KOPT-K1 (cell line): ENCODE measurements around the gene TM9SF1.

Experiments
- H3K27ac ChIP-seq: fragments of 200-600 bp; sonication (generic); 2 replicates; pipeline ENCODE4 v1.5.1; 2016; ENCODE audit warnings: antibody characterized with exemption, mild to moderate bottlenecking, low read depth, low read length; ENCODE audit not compliant: poor library complexity, severe bottlenecking
- H3K36me3 ChIP-seq: fragments of 200-600 bp; sonication (generic); 2 replicates; pipeline ENCODE4 v1.5.1; 2017; ENCODE audit warnings: antibody characterized with exemption, mild to moderate bottlenecking, low read length, moderate library complexity; ENCODE audit not compliant: insufficient read depth
- H3K9me3 ChIP-seq: fragments of 200-600 bp; sonication (generic); 2 replicates; pipeline ENCODE4 v1.5.1; 2017; ENCODE audit warnings: antibody characterized with exemption, low read length, mild to moderate bottlenecking; ENCODE audit not compliant: insufficient read depth, poor library complexity, severe bottlenecking

Gene TM9SF1

GRCh38 chr14:24190416-24190815 is 4.8 kb downstream of the TM9SF1 start:
- Histone ChIP-seq H3K36me3 (peaks cover 57% of the 10 kb centered on the region), H3K9me3 (no peaks in the 10 kb centered on the region), H3K27ac (no peak overlapping the region)

DNA sequence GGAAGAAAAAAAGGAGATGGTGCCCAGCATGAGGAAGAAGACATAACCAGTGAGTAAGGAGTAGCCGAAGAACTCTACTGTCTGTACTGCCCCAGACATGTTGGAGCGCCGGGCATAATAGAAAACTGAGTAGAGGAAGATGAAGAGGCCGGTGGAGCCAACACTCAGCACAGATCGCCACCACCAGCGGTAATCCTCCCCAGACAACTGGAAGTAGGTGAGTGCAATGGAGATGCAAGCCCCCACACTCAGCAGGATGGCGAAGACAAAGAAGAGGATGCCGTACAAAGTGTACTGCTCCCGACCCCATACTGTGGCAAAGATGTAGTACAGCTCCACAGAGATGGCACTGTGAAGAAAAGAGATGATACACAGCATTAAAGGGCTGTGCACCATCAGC is 5.8 kb downstream of the TM9SF1 start:
- Histone ChIP-seq H3K36me3 (peaks cover 67% of the 10 kb centered on the region), H3K27ac (peak overlapping the region; percentile 66), H3K9me3 (no peaks in the 10 kb centered on the region)

GRCh38 chr14:24189059-24189375 is 6.2 kb downstream of the TM9SF1 start:
- Histone ChIP-seq H3K9me3 (no peaks in the 10 kb centered on the region), H3K36me3 (peaks cover 68% of the 10 kb centered on the region), H3K27ac (peak overlapping the region; percentile 66)

GRCh38 chr14:24188251-24189058 is 6.8 kb downstream of the TM9SF1 start, which contains the start of gene IPO4:
IPO4 (minus strand) TSS chr14:24188816; CDS start chr14:24188787, 29 bp downstream.
- peaks cover 71% of the 10 kb centered on the region for H3K36me3 ChIP-seq

DNA sequence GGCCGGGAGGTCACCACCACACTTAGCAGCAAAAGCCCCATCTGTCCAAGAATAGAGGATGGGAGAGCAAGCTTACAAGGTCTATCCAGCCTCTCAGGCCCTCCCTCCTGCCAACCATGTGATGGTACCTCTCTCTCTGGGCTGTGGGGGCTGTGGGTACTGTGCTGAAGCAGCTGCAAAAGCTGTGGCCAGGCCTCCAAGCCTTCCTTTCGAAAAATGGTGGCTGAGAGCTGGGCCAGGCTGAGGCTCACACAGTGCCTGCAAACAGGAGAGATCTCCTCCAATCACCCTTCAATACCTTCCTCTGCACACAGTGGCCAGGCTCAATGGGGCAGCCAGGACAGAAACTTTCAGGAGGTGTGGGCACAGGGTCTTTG is 7.7 kb downstream of the TM9SF1 start:
- H3K36me3 ChIP-seq, result peaks cover 72% of the 10 kb centered on the region
- no peaks in the 10 kb centered on the region for H3K9me3 ChIP-seq
- H3K27ac ChIP-seq, result peak overlapping the region; percentile 66

More at GRCh38 chr14:24188251-24189058, 6.8 kb downstream of the TM9SF1 start, which contains the start of gene IPO4:
- H3K27ac ChIP-seq, result peak within 1 kb of the TSS; percentile 66
- H3K9me3 ChIP-seq, result no peaks in the 10 kb centered on the region

DNA sequence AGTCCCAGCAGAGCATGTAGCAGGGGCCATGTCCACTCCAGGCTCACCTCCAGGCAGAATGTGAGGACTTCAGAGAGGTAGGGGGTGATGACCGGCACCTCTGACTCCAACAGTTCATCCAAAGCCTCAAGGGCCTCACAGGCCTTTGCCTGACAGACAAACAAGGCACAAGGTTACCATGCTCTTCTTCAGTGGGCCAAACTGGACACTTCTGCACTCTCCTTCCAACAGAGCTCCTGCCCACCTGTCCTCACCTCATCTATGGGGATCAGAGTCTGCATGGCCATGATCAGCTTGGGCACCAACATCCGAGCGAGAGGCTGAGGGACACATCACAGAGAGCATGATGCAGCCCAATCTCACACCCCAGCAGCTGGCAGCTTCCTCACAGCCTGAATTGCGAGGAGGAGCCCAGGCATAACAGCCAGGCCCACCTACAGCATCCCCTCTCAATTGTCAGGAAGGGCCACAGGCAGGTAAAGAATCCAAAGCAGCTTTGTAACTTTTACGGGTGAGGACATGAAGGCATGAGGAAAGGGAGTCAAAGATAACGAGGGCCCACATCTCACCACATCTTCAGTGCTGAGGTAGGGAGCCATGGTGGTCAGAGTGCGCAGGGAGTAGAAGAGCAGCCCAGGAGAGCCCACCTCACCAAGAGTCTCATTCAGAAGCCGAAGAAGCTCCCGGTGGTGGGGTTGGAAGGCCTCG is 8.3 kb downstream of the TM9SF1 start:
- Histone ChIP-seq H3K27ac (peak overlapping the region; percentile 66), H3K36me3 (peaks cover 72% of the 10 kb centered on the region), H3K9me3 (no peaks in the 10 kb centered on the region)

DNA sequence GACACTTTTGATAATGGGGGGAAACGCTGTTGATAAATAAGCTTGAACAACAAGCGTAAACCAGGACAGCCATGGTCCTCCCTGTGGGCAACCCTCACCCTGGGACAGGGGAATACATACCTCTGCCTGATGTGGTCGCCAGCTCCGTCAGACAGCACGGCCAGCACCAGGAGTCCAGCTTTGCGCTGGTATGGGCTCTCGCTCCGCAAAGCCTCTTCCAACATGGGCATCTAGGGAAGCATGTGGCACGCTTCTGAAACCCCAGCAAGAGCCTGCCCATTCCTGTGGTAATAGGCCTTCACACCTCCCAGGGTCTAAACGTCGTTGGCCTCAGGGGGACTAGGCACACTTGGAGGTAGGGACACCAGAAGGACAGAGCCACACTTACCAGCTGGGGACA is 9.5 kb downstream of the TM9SF1 start:
- no peak overlapping the region for H3K27ac ChIP-seq
- H3K36me3 ChIP-seq, result peaks cover 74% of the 10 kb centered on the region
- H3K9me3 ChIP-seq, result no peaks in the 10 kb centered on the region

DNA sequence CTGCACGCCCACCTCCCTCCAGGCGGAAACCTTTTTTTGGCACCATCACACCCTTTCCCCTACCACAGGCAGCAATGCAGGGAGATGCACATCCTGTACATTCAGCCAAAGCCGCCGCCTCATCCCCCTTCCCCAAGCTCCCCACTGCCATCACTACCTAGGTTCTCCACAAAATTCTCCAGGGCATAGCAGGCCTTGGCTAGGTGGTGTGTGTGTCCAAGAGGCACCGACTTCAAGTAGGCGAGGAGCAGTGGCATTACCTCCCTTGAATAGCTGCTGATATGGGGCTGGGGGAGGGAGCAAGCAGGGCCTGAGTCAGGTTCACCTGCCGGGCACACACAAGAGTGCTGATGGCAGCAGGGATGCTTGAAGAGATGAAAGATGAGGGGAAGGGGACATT is 10.2 kb downstream of the TM9SF1 start:
- H3K9me3 ChIP-seq, result no peaks in the 10 kb centered on the region
- no peak overlapping the region for H3K27ac ChIP-seq
- H3K36me3 ChIP-seq, result peaks cover 75% of the 10 kb centered on the region

DNA sequence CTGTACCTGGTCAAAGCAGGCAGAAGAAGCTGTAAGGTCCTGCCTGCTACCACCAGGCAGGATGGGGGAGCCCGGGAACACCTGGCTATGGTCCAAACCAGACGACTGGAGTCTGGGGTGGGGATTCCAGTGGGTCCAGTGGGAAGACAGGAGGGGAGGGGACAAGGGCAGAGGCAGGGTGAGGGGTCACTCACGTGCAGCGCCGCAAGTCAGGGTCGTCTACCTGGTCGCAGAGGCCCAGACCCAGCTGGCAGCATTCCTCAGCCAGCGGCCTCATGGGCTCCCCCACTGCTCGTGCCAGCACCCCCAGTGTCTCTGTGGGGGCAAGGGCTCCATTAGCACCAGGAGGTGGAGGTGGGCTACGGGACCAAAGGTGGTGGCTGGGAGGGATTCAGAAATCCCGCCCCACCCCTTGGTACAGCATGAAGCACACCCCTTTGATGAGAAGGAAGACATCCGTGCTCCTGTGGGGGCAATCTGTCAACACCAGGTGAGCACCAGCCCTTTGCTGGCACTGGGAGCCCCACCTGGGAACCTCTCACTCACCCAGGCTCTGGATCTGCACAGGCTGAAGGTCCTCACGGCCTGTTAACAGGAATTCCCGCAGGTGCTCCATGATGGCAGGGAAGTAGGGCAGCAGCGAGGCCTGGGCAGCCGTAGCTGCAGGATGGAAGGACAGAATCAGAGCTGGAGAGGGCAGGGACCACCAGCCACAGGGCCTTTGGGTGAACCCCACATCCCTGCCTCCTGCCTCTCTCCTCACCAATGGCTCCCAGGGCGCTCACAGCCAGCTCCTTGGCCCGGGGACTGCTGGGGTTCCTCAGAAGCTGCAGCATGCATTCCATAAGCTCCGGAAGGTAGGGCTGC is 10.9 kb downstream of the TM9SF1 start:
- Histone ChIP-seq H3K36me3 (peaks cover 78% of the 10 kb centered on the region), H3K27ac (no peak overlapping the region), H3K9me3 (no peaks in the 10 kb centered on the region)

- H3K36me3 ChIP-seq, result peaks cover 91% of the 10 kb centered on the region
- H3K9me3 ChIP-seq, result no peaks in the 10 kb centered on the region
- no peak overlapping the region for H3K27ac ChIP-seq
Observed at GRCh38 chr14:24183014-24183481, 12.2 kb downstream of the TM9SF1 start.

GRCh38 chr14:24182110-24182882 is 12.9 kb downstream of the TM9SF1 start:
- Histone ChIP-seq H3K27ac (no peak overlapping the region), H3K9me3 (no peaks in the 10 kb centered on the region), H3K36me3 (peaks cover 98% of the 10 kb centered on the region)

- H3K27ac ChIP-seq, result no peak overlapping the region
- H3K9me3 ChIP-seq, result no peaks in the 10 kb centered on the region
- peaks cover 100% of the 10 kb centered on the region for H3K36me3 ChIP-seq
Observed at GRCh38 chr14:24181371-24182077, 13.7 kb downstream of the TM9SF1 start.

DNA sequence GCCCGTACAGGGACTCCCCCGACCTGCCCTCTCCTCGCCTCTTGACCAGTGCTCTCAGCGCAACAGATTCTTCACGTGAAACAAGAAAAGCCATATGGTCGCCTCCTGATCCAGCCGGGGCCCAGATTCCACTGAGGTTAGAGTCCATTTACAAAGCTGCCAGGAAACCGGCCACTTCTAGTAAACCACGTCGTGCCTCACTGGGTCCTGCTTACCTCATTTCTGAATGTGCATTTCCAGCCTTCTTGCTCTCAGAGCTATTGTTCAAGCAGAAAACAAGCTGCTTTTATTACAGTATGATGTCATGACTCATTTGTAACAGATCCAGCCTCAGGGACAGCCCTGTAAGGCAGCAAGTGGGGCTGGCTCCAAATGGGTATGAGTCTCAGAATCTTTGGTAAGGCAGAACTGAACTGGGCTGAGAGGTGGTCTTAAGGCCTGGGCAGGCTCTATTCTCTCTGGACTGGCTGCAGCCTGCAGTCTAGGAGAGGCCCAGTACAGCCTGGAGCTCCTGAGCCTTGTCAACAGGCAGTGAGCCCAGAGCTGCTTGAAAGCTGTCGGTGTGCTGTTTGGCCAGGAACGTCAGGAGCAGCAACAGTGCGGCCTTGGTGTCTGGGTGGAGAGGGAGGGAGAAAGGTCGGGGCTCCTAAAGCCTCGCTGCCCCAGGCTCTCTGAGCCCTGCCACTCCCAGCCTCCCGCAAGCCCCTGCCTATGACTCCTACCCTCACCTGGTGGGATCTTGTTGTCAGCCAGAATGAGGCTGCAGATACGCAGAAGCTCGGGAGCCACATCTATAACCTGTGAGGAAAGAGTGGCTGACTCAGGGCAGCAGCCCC is 15.1 kb downstream of the TM9SF1 start:
- Histone ChIP-seq H3K36me3 (peaks cover 89% of the 10 kb centered on the region), H3K9me3 (no peaks in the 10 kb centered on the region), H3K27ac (no peak overlapping the region)
